ENCODE measurements around the gene ARMH1. TPM values are rescaled to one million over a fixed set of nuclear protein-coding genes. Genes with fewer than 3 reads are reported as not detected.
"Not testable (repeated sequence)": the region's sequence is repeated elsewhere in the genome, so short reads cannot be mapped to it uniquely, and the experiment has no call there.

Gene ARMH1
- total RNA-seq, 1 experiment from 2014 or later = not detected

DNA sequence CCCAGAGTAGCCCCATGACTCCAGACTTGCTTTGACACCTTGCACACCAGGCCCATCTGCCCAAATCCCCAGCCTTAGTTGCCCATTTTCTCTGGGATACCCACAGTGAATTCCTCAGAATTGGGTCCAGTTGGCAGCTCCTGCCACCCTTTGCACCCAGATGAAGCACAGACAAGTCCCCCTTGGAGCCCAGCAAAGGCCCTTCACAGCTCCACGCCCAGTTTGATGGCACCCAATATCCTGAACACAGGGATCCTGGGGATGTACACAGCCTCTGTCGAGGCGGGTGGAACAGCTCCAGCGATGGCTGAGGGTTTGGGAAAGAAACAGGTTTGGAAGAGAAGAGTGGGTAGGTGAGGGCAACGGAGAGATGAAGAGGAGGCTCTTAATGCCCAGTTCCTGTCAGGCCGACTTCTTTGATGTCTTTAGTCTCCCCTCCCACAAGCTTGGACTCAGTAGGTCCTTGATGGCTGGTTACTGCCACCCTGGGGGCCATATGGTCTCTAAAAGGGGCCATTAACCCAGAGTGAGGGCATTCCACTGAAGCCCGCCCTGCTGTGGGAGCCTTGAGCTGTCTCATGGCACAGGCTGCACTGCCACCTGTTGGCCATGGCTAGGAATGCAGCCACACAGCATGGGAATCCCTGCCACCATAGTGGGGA lies 21.9 kb upstream of the ARMH1 start:
- no peaks in the 10 kb centered on the region for H3K27me3 ChIP-seq
- peaks cover 26% of the 10 kb centered on the region for H3K36me3 ChIP-seq
- H3K4me3 ChIP-seq = no peak overlapping the region
- peak; percentile 72 to 91 for DNase-seq
- no peaks in the 10 kb centered on the region for H3K9me3 ChIP-seq (replicated peaks)
- H3K27ac ChIP-seq = no peak overlapping the region
- peaks cover 4% of the 10 kb centered on the region; the same call in 1 of the 2 replicates for H3K4me1 ChIP-seq

DNA sequence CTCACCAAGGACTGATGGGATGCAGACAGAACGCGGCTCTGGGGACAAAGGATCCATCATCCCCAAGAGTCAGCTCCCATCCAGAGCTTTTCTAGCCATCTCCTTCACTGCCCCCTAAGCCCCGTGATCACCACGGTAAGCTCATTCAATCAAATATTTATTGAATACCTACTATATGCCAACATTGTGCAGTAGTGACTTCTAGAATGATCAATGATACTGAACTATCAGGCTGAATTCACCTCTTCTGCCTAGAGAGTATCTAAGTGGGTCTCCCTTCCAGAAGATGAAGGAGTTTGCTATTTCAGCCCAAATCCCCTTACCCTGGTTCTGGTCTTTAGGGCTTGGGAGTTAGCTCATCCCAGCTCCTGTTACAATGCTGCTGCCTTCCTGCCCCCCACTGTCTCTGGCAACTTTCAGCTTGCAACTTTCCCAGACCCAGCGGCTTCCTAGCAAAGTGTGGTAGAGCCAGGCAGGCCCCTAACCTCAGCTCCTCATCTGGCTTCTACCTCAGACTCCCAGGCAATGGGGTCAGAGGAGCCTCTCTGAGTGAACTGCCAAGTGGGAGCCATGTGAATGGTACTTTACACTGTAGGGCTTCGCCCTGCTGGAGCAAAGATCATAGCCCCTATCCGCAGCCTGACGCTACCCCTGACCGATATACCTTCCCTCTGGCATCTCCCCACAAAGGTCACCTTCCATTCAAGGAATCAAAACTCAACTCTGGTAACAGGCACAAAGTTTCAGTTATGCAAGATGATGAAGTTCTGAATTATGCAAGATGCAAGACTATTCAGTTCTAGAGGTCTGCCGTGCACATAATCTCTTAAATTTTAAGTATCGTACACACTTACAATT lies 21.2 kb upstream of the ARMH1 start:
- Histone ChIP-seq H3K4me1 (peaks cover 4% of the 10 kb centered on the region; the same call in 1 of the 2 replicates), H3K4me3 (no peak overlapping the region), H3K36me3 (peaks cover 22% of the 10 kb centered on the region), H3K27ac (no peak overlapping the region), H3K9me3 (replicated peaks) (no peaks in the 10 kb centered on the region), H3K27me3 (no peaks in the 10 kb centered on the region)
- no peak for DNase-seq

GRCh38 chr1:44654621-44655187 lies 19.8 kb upstream of the ARMH1 start:
- H3K9me3 ChIP-seq (replicated peaks) = no peaks in the 10 kb centered on the region

DNA sequence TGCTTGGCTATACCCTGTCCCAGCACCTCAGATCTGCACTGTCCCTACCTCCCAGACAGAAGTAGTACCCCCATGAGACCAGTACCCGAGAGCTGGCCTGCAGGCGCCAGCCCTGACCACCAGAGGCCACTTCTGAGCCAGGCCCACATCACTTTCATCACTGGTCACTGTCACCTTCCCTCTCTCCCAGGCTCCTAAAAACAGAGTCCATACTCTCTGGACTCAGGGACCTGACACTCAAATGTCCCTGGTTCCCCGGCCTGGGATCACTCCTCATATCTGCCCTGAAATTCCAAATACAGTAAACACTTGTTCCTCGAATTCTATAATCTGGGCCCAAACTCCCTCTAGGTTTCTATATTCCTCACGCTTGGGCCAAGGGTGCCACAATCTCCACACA lies 18.9 kb upstream of the ARMH1 start:
- Histone ChIP-seq H3K4me1 (peaks cover 11% of the 10 kb centered on the region), H3K27ac (no peak overlapping the region), H3K27me3 (no peaks in the 10 kb centered on the region), H3K36me3 (peaks cover 1% of the 10 kb centered on the region; the same call in 1 of the 2 replicates), H3K9me3 (replicated peaks) (no peaks in the 10 kb centered on the region), H3K4me3 (no peak overlapping the region)
- DNase-seq = peak; percentile 40 to 70

More at GRCh38 chr1:44654621-44655187, 19.8 kb upstream of the ARMH1 start:
- Histone ChIP-seq H3K4me3 (no peak overlapping the region), H3K27me3 (no peaks in the 10 kb centered on the region), H3K36me3 (peaks cover 10% of the 10 kb centered on the region), H3K4me1 (peaks cover 4% of the 10 kb centered on the region; the same call in 1 of the 2 replicates), H3K27ac (no peak overlapping the region)
- no peak for DNase-seq

DNA sequence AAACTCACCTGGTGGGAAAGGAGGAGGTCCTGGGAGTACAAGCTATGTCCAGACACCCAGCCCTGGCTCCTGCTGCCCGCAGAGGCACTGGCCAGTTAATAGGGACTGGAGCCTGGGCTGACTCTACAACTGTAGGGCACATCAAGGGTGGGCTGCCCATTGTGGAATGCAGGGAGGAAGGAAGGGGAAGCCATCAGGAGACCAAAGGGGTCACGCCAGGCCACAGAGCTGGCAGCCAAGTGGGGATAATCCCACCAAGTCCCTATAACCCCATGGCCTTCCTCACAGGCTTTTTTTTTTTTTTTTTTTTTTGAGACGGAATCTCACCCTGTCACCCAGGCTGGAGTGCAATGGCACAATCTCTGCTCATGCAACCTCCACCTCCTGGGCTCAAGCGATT lies 14.9 kb upstream of the ARMH1 start:
- H3K4me1 ChIP-seq = peaks cover 11% of the 10 kb centered on the region
- no peak for DNase-seq
- no peak overlapping the region for H3K27ac ChIP-seq
- H3K4me3 ChIP-seq = no peak overlapping the region
- H3K27me3 ChIP-seq = no peaks in the 10 kb centered on the region
- no peaks in the 10 kb centered on the region for H3K36me3 ChIP-seq
- no peaks in the 10 kb centered on the region for H3K9me3 ChIP-seq (replicated peaks)

DNA sequence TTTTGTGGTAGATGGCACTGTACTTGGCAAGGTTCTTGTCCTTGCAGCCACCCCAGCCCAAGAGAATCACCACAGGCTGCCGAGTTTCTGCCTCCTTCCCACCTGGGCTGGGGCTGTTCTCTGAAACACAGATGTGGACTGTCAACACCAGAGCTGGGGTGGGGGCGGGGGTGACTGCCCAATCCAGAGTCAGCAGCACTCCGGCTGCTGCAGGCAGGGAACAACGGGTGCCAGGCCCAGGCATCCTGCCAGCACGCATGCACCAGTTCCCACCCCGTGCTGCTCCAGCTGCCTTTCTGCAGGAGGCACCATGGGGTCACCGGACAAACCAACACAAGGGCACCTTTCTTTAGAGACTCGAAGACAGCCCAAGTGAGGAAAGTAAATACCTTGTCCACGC lies 14.3 kb upstream of the ARMH1 start:
- H3K9me3 ChIP-seq (replicated peaks) = no peaks in the 10 kb centered on the region
- peaks cover 11% of the 10 kb centered on the region for H3K4me1 ChIP-seq
- DNase-seq = peak; percentile 89 to 91
- H3K4me3 ChIP-seq = no peak overlapping the region
- H3K27ac ChIP-seq = peak overlapping the region; percentile 34
- no peaks in the 10 kb centered on the region for H3K36me3 ChIP-seq
- H3K27me3 ChIP-seq = no peaks in the 10 kb centered on the region

GRCh38 chr1:44661781-44662682 lies 12.5 kb upstream of the ARMH1 start:
- Histone ChIP-seq H3K27me3 (no peaks in the 10 kb centered on the region), H3K36me3 (no peaks in the 10 kb centered on the region), H3K4me1 (peaks cover 7% of the 10 kb centered on the region), H3K4me3 (no peak overlapping the region), H3K27ac (no peak overlapping the region), H3K9me3 (replicated peaks) (no peaks in the 10 kb centered on the region)
- DNase-seq = no peak

- Histone ChIP-seq H3K9me3 (replicated peaks) (no peaks in the 10 kb centered on the region), H3K27me3 (no peaks in the 10 kb centered on the region), H3K4me3 (no peak overlapping the region), H3K36me3 (no peaks in the 10 kb centered on the region), H3K27ac (no peak overlapping the region), H3K4me1 (peaks cover 7% of the 10 kb centered on the region)
- peak in 1 of 2 experiments; percentile 58 for DNase-seq
These were observed 11.9 kb upstream of the ARMH1 start for GRCh38 chr1:44662683-44663030.

GRCh38 chr1:44663417-44663816 lies 11.1 kb upstream of the ARMH1 start:
- H3K9me3 ChIP-seq (replicated peaks) = no peaks in the 10 kb centered on the region
- H3K27ac ChIP-seq = no peak overlapping the region
- H3K27me3 ChIP-seq = no peaks in the 10 kb centered on the region
- peaks cover 7% of the 10 kb centered on the region for H3K4me1 ChIP-seq
- no peak overlapping the region for H3K4me3 ChIP-seq
- no peak for DNase-seq
- no peaks in the 10 kb centered on the region for H3K36me3 ChIP-seq

DNA sequence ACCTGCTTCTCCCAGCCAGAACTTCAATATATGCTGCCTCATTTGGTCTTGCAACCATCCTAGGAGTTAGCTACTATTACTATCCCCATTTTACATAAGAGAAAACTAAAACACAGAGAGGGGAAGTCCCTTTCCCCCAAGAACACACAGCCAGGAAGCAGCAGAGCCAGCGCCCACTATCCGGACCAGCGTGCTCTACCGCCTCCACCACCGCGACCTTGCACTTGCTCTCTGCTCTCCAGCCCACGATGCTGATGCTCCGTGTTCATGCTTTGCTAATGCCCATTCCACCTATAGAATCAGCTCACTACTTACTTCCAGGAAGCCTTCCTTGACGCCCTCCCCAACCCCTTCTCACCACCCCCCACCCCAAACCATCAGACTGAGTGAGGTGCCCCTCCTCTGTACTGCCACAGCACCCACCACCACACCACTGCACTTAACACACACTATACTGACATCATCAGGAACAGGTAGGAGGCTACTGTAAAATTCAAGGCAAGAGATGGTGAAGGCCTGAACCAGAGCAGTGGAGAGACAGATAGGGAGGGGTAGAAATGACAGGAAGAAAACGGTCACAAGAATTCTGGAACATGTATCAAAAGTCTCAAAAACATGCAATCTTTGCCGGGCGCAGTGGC lies 9.7 kb upstream of the ARMH1 start:
- Histone ChIP-seq H3K36me3 (no peaks in the 10 kb centered on the region), H3K4me3 (no peak overlapping the region), H3K9me3 (replicated peaks) (no peaks in the 10 kb centered on the region), H3K27me3 (no peaks in the 10 kb centered on the region), H3K4me1 (peaks cover 6% of the 10 kb centered on the region), H3K27ac (no peak overlapping the region)
- no peak for DNase-seq

DNA sequence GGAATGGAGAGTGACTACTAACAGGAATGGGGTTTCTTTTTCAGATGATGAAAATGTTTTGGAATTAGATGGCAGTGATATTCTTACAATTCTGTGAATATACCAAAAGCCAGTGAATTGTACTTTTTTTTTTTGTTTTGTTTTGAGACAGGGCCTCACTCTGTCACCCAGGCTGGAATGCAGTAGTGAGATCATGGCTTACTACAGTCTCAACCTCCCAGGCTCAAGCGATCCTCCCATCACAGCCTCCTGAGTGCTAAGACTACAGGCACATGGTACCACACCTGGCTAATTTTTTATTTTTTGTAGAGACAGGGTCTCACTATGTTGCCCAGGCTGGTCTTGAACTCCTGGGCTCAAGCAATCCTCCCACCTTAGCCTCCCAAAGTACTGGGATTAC lies 7.8 kb upstream of the ARMH1 start:
- not testable (repeated sequence) for H3K9me3 ChIP-seq (replicated peaks); H3K27ac ChIP-seq; H3K36me3 ChIP-seq; H3K27me3 ChIP-seq; DNase-seq; H3K4me3 ChIP-seq; H3K4me1 ChIP-seq

DNA sequence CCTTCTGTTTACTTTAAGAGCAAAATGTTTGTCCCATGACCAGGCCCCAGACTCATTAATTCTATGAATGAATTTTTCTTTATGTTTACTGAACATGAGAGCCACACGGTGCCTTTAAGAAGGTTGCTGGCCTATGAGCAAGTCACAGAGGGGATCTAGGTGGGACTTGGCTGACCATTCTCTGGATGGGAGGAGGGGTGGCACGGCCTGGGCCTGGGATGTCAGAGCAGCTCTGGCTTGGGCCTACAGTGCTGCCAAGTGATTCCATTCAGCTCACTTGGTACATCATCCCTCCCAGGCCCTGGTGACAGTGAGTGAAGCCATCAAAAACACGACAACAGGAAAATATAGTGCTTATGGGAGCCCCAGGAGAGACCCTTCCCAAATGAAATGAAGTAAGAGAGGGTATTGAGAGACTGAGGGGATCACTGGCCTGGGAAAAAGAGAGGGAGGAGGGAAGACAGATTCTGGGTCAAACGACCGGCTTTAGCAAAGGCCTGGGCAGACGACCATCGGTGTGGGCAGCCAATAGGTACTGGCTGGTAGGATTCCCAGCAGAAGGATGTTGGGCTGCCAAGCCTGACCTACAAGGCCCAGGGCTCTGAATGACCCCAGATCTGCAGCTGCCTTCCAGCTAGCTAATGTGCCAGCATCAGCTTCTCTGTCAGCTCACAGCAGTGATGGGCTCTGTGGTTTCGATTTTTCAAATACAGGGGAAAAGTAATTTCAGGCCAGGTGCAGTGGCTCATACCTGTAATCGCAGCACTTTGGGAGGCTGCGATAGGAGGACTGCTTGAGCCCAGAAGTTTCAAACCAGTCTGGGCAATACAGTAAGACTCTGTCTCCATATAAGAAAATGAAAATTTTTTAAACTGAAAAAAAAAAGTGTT lies 3.5 kb upstream of the ARMH1 start:
- no peak overlapping the region for H3K27ac ChIP-seq
- DNase-seq = no peak
- H3K27me3 ChIP-seq = no peaks in the 10 kb centered on the region
- H3K9me3 ChIP-seq (replicated peaks) = no peaks in the 10 kb centered on the region
- no peak overlapping the region for H3K4me3 ChIP-seq
- H3K36me3 ChIP-seq = no peaks in the 10 kb centered on the region
- H3K4me1 ChIP-seq = peaks cover 20% of the 10 kb centered on the region

- Histone ChIP-seq H3K36me3 (no peaks in the 10 kb centered on the region), H3K27ac (peak overlapping the region; percentile 16), H3K4me1 (peaks cover 32% of the 10 kb centered on the region), H3K9me3 (replicated peaks) (no peaks in the 10 kb centered on the region; the same call in 1 of the 2 replicates), H3K27me3 (no peaks in the 10 kb centered on the region), H3K4me3 (no peak overlapping the region)
- DNase-seq = peak; percentile 83 to 90
These were observed 2.1 kb upstream of the ARMH1 start for GRCh38 chr1:44672254-44672955.
